ENCODE data around the gene VRK3.
A peak's percentile ranks its signal among the peaks of the same experiment; 100 is the strongest.

The VRK3 gene

GRCh38 chr19:49932041-49932451, 93.1 kb downstream of the VRK3 start:
- DNase-seq (ENCODE audit: low spot score) (peak; percentile 67), FAIRE-seq (peak; percentile 74)

- DNase-seq (ENCODE audit: low spot score) = no peak
- FAIRE-seq = no peak
Observed at GRCh38 chr19:49931293-49932040, 93.7 kb downstream of the VRK3 start.

GRCh38 chr19:49930483-49931011, 94.6 kb downstream of the VRK3 start:
- DNase-seq (ENCODE audit: low spot score) (no peak), FAIRE-seq (no peak)

- peak; percentile 26 for FAIRE-seq
- DNase-seq (ENCODE audit: low spot score) = peak; percentile 91
Observed at GRCh38 chr19:49929611-49930482, 95.3 kb downstream of the VRK3 start.

GRCh38 chr19:49929121-49929610, 96.0 kb downstream of the VRK3 start, which contains the start of the genes ATF5 and NUP62:
ATF5 (plus strand) TSS chr19:49929205; CDS start chr19:49930851, 1,646 bp downstream.
NUP62 (minus strand) TSS chr19:49929504; CDS start chr19:49909807, 19,697 bp downstream.
- DNase-seq (ENCODE audit: low spot score) = peak; percentile 74
- no peak for FAIRE-seq

- DNase-seq (ENCODE audit: low spot score) (no peak), FAIRE-seq (no peak)
Observed at GRCh38 chr19:49927526-49928264, 97.5 kb downstream of the VRK3 start.

GRCh38 chr19:49926515-49926914, 98.7 kb downstream of the VRK3 start:
- FAIRE-seq = no peak

More at GRCh38 chr19:49926515-49926914, 98.7 kb downstream of the VRK3 start:
- DNase-seq (ENCODE audit: low spot score) = no peak
